GM18907 (cell line): Measurements from ENCODE around the gene FAP.

Experiments
- ATAC-seq: cut with Tn5 transposase; IDR thresholded peaks from one replicate; pipeline ENCODE4 v1.9.1; 2021; ENCODE audit warnings: mild to moderate bottlenecking, moderate library complexity; ENCODE audit not compliant: unreplicated experiment

The FAP gene

GRCh38 chr2:162243715-162244114 lies 470 bp upstream of the FAP start:
- no peak for ATAC-seq

DNA sequence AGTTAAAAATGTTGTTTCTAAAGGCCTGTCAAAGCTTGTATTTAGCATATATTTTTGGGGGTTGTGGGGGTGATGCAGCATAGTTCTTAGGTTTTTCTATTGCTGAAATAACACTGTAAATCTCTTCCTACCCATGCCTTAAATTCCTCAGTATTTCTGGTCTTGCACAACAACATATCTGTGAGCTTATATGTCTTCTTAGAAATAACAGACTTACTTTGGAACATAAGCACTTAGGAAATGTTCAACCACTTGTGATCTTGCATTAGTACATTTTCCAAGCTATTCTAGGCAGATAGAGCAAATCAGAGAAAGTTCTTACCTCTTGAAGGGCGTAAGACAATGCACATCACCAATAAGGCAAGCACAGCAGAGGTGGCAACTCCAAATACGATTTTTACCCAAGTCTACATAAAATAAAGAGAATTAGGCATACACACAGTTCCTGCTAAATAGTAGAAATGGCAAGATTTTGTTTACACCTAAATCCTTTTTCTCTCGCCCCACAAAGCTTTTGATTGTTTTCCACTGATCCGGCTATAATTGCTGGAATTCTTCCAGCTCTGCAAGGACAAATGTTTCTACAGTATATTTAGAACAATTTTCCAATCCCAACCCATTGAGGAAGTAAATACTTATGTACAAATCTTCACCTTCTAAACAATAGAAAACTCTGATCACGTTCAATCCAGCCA lies 512 bp downstream of the FAP start:
- ATAC-seq, result no peak

DNA sequence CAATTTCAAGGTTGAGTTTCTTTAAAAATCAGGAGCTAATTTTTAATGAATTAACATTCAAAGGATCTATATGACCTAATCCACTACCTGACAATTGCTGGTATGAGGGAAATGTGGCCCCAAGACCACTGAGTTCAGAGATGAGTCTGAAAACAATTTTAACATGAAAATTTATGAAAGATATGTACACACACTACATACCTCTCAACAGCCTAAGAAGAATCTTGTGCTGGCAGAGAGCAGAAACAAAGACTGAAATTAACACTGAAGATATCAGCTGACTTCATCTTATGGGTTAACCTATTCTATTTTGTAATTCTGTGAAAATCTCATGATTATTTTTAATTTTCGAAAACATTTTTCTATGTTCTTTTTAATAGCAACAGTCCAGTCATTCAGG lies 1.7 kb downstream of the FAP start:
- no peak for ATAC-seq

DNA sequence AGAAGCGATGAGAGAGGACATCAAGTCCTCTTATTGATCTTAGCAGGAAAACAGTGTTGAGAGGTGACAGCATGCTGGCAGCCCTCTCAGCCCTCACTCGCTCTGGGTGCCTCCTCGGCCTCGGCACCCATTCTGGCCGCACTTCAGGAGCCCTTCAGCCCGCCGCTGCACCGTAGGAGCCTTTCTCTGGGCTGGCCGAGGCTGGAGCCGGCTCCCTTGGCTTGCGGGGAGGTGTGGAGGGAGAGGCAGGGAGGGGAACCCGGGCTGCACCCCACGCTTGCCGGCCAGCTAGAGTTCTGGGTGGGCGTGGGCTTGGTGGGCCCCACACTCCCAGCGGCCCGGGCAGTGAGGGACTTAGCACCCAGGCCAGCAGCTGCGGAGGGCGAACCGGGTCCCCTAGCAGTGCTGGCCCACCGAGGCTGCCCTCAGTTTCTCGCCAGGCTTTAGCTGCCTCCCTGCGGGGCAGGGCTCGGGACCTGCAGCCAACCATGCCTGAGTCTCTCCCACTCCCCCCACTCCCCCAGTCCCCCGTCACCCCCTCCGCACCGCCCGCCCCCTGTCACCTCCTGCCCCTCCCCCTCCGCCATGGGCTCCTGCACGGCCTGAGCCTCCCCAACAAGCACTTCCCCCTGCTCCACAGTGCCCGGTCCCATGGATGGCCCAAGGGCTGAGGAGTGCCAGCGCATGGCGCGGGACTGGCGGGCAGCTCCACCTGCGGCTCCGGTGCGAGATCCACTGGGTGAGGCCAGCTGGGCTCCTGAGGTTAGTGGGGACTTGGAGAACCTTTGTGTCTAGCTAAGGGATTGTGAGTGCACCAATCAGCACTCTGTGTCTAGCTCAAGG lies 8.4 kb downstream of the FAP start:
- ATAC-seq, result no peak

- no peak for ATAC-seq
Observed at GRCh38 chr2:162233197-162233596, 10.0 kb downstream of the FAP start.

GRCh38 chr2:162232671-162233070 lies 10.6 kb downstream of the FAP start:
- no peak for ATAC-seq

DNA sequence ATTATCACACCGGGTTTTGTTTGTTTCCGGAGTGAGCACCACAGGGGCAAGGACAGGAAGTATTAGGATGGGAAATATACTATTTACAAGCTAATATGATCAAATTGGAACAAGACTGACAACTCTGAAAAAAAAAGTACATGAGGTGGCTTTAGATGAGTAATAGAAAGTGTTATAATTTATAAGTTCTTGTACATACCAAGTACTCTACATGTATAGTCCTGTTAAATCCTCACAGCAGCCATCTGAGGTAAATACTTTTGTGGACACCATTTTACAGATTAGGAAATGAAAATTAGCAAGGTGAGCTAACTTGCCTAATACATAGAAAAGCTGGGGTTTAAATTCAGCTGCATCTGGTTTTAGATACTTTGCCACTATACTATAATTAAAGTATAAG lies 11.2 kb downstream of the FAP start:
- no peak for ATAC-seq

DNA sequence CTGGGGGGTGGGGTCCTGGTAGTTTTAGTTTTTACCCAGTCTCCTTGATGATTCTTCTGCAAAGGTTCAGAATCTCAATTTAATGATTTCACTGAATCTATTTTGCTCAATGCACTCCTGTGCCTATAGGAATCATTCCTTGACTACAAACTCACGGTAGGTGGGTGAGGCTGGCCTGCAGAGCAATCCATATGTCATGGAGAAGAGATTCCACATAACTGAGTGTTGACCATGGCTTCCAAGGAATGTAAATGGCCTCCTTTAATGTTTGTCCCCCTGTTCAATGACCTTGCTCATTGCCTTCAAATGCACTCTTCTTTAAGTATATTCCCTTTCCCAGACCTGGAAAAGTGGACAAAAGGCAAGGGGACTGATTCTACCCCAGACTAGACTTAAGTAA lies 12.5 kb downstream of the FAP start:
- ATAC-seq, result no peak

GRCh38 chr2:162226836-162227235 lies 16.4 kb downstream of the FAP start:
- no peak for ATAC-seq

GRCh38 chr2:162221064-162221463 lies 22.2 kb downstream of the FAP start:
- ATAC-seq, result peak; percentile 95

DNA sequence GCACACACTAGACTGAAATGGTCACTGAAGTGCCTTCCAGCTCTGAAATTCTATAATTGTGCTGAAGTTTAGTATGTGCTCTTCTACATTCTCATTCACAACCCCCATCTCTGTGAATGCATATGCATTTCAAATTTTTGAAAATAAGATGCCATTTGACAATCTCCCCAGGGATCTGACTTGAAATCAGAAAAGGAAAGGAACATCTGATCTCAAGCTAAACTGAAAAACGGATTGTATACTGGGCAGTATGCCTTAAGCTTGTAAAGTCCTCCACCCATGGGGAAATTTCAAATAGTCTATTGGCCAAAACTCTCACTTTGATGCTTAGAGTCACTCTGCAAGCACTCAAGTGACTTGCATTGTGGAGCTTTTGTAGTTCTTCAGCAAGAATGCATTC lies 22.9 kb downstream of the FAP start:
- ATAC-seq, result no peak

DNA sequence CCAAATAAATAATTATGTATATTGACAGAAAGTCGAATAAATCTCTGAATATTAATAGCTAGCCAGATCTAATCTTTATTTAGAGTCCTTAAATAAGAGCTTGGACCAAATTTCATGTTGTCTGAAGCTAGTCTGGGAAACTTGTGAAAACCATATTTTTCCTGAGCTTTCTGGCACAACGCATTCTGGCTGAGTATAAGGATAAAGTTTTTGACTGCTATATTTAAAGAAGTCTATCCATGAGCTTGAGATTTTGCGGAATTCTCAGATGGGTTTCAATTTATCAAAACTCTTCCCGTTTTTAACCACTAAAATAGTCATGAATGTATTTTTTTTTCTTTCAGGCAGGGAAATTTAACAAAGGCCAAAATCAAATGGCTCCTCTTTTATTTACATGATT lies 23.8 kb downstream of the FAP start:
- ATAC-seq, result no peak

GRCh38 chr2:162217598-162217997 lies 25.6 kb downstream of the FAP start:
- no peak for ATAC-seq

DNA sequence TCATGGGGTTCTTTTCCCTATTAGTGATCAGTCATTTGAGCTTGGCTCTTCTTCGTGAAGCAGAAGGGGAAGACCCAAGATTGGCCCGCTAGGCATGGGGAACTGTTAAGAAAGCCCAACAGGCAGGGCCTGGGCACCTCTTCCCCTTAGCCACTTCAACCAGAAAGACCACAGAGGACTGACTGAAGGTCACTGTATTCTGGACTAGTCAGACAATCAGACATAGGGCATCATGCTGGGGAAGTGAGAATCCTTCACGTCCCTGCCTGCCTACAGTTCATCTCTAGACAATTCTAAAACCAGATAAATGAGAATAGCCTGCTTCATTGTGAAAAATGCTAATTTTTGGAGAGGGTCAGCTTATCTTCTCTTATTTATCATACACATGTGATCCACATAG lies 28.1 kb downstream of the FAP start:
- no peak for ATAC-seq

- no peak for ATAC-seq
Observed at GRCh38 chr2:162212366-162212765, 30.9 kb downstream of the FAP start.

DNA sequence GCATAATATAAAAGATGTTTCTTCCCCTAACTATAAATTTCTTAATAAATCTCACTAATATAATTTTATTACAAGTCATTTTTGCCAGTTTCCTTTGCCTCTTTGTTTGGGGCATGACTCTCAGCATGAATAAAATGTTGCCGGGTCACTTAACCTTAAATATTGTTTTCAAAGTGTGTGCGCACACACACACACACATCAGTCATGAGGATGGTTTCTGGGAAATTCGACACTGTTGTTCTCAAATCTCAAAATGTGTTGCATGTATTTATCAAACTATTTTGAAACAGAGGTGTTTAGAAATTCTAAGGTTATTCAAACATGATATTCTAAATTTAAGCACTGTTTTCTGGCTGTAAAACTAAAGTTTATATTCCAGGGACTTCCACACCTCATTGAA lies 31.5 kb downstream of the FAP start:
- ATAC-seq, result no peak

- no peak for ATAC-seq
Observed at GRCh38 chr2:162210385-162210784, 32.9 kb downstream of the FAP start.

DNA sequence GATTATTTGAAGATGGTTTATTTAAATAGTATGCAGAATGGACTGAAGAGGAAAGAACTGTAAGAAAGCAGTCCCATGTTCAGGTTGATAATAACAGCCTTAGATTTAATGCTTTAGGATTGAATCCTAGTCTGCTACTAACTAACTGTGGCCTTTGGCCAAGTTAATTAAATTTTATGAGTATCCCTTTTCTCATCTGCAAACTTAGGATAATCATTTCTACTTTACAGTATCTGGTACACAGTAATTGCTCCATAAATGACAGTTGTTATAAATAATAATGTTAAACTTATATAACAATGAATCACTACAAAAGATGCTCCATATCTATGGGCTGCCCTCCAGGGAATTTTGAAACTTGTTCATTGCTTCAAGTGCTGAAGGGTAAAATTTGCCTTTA lies 41.0 kb downstream of the FAP start:
- no peak for ATAC-seq

DNA sequence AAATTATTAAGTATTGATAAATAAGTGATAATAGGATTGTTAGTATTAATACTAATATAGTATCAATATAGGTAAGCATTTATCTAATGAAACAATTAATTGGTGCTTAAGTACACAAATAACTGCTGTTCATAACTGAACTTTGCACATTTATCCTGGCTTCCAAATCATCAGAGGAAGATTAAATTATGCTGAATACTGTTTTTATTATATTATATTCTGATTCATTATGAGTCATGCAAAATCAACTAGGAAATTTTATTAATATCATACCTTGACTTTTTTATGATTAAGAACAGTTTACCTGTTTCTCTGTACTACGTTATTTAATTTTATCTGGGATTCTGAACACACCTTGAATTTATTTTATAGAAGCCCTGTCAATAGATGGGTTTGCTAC lies 42.6 kb downstream of the FAP start:
- ATAC-seq, result no peak

DNA sequence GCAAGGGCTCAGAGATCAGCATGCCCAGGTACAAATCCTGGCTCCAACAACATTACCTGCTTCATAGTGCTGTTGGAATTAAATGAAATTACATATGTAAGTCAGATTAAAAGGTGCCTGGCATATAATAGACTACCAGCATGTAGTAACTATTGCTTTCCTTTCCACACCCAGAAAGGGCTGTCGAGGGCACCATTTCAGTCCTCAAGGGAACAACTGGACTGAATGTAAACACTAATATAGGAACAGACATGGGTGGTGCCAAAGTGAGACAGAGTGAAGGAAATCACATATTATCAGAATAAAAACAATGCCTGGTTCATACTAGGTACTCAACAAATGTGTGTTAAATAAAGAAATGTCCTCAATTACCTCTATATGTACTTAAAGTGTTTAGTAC lies 43.3 kb downstream of the FAP start:
- ATAC-seq, result no peak

DNA sequence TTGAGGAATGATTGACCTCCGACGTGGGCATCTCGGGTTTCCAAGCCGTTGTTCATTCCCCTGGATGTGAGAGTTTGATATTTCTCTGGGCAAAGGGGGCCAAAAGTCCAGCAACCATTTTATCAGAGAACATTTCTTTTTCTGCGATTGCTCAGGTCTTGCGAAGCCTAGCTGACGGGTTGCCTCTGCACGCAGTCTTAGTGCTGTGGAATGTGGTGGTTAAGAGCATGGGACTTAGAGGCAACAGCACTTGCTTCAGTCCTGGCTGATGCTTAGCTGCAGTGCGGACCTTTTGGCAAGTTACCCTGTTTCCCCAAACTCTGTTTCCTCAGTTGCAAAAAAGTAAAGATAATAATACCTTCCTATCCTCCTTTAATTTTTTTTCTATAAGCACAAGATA lies 45.0 kb downstream of the FAP start:
- ATAC-seq, result no peak

- no peak for ATAC-seq
Observed at GRCh38 chr2:162197069-162197825, 46.0 kb downstream of the FAP start.
